Activated effector memory CD4-positive, alpha-beta T cell treated with Interleukin-2 at 50 U/mL for 16 hours (primary cell): ENCODE results near the gene ASB1.

Experiments used
- DNase-seq: peaks from one replicate; pipeline ENCODE4 v3.0.0-alpha.2; 2020

Gene ASB1

GRCh38 chr2:238446371-238446770 is 19.6 kb downstream of the ASB1 start:
- no peak for DNase-seq

DNA sequence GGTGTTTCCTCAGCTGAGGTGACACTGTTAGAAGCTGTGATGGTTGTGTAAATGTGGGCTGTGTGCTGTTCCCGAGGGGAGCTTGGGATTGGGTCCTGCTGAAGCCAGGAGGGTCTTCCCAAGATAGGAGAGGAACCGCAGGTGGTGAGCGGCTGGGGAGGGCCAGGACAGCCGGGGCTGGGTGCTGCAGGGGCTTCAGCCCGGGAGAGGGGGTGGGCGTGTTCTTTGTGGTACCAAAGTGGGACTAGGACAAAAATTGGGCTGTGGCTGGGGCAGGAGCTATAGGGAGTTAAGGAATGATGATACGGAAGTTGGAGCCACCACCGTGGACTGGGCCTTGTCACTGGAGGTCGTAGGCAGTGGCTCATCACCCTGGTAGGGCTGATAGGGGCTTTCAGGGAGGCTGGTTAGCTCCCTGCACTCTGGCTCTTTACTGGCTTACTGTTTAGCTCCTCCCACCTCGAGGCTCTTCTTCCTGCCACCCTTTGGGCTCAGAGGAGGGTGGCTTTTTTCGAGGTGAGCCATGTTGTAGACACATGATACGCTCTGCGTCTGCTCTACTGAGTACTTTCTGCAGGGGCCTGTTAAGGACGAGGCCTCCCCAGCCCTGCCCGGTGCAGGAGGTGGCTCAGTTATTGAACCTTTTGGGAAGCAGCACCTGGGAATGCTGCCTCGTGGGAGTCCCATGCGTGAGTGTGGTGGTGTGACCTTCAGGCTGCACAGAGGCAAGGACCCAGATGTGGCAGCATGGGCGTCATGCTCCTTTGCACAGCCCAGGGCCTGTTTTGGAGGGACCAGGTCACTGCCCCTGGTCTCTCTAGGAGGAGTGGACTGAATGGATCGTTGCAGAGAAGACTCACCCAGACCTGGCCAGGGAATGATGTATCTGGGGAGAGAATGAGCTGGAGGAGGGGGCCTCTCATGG is 21.6 kb downstream of the ASB1 start:
- no peak for DNase-seq

GRCh38 chr2:238449241-238449640 is 22.5 kb downstream of the ASB1 start:
- DNase-seq = no peak

- DNase-seq = no peak
Measured at GRCh38 chr2:238449909-238450417, 23.2 kb downstream of the ASB1 start.

DNA sequence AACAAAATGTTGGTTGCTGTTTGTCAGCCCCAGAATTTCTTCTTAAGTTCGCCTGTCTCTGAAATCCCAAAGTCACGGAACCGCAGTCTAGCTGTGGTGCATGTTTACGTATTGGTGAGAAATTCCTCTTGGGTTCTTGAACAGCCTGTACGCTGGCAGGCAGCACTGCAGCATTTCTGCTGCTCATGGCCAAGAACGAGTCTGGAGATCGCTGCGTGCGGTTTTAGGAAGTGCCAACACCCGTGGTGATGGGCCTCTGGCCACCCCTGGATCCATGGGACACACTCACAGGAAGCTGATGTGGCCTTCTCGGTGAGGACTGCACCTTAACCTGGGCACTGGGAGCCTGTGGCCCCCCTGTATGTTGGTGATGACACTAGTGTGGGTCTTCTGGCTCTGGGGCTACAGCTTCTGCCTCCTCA is 23.7 kb downstream of the ASB1 start:
- no peak for DNase-seq

DNA sequence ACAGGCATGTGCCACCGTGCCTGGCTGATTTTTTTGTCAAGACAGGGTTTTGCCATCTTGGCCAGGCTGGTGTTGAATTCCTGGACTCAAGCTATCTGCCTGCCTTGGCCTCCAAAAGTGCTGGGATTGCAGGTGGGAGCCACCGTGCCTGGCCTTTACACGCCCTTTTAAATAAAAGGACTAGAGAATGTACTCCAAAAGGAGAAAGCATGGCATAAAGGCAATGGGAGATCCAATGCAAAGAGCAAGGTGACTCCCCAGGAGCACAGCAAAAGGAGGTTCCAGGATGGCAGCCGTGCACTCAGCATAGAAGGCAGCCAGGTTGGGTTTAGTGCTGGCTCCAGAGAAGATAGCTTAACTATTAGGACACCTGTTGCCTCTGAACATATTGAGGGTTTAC is 27.1 kb downstream of the ASB1 start:
- DNase-seq = no peak

- DNase-seq = no peak
Measured at GRCh38 chr2:238456449-238456848, 29.7 kb downstream of the ASB1 start.

GRCh38 chr2:238456970-238457926 is 30.5 kb downstream of the ASB1 start:
- no peak for DNase-seq

DNA sequence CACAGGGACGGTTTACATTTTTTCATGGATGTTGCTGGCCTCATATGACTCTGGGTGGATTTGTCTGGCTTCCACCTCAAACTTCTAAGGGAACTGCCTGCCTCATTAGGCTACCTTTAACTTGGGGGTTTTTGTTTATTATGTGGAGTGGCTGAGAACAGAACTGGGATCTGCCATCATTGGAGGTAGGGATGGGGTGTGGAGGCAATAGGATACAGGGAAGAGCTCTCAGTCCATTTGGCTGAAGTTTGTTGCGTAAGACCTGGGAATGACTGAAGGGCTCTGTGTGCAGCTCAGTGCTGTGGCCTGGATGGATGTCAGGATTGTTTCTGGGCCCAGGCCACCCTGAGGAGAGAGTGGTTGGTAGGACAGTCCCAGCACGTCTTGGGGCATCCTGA is 31.2 kb downstream of the ASB1 start:
- DNase-seq = no peak

DNA sequence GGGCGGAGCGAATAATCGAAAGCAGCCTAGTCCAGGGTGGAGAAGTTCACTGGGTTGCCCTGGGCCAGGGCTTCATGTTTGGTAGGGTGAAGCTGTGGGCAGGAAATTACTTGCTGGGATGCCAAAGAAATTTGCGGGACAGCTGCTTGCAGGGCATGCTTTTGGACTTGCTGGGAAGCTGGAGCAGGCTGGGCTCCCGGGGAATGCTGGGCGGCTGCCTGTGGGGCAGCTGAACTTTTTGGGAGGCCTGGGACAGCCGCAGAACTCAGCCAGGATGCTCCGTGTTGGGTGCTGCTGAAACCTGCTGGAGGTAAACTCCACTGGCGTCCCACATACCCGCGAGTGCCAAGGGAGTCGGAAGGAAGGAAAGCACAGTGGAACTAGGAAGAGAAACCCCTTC is 31.9 kb downstream of the ASB1 start:
- no peak for DNase-seq

- DNase-seq = no peak
Measured at GRCh38 chr2:238459081-238459629, 32.4 kb downstream of the ASB1 start.

- DNase-seq = no peak
Measured at GRCh38 chr2:238461051-238461450, 34.3 kb downstream of the ASB1 start.

DNA sequence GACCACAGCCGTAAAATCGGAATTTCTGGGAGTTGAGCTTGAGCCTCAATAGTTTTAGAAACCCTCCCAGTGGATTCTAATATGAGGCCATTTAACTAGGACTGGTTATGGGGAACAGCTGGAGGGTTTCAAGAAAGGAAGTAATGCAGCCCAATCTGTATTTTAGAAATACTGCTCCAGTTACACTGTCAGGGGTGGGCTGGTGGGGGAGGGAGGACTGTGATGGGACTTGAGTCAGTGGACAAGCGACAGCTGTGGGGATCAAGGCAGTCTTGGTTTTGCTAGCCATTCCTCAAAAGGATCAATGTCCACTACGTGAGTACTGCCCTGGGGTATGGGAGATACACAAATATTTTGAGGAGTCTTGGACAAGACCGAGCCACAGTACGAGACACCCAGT is 34.8 kb downstream of the ASB1 start:
- DNase-seq = no peak

DNA sequence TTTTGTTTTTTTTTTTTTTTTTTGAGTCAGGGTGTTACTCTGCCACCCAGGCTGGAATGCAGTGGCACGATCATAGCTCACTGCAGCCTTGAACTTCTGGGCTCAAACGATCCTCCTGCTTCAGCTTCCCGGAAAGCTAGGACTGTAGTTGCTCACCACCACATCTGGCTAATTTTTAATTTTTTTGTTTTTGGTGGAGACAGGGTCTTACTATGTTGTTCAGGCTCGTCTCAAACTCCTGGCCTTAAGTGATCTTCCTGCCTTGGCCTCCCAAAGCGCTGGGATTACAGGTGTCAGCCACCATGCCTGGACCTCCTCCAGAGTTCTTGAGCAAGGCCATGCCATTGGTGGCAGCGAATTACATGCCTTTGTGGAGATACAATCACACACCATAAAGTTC is 35.2 kb downstream of the ASB1 start:
- DNase-seq = no peak

DNA sequence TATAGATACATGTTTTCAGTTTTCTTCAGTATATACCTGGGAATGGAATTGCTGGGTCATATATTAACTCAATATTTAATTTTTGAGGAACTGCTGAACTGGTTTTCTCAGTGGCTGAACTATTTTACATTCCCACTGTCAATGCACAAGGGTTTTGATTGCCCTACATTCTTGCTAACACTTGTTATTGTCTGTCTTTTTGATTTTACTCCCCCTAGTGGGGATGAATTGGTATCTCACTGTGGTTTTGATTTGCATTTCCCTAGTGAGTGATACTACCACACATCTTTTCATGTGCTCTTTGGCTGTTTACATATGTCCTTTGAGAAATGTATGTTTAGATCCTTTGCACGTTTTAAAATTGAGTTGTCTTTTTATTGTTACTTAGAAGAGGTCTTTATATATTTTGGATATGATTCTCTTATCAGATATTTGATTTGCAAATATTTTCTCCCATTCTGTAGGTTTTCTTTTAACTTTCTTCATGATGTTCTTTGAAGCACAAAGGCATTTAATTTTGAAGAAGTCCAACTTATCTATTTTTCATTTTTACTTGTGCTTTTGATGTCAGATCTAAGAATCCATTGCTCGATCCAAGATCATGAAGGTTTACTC is 36.2 kb downstream of the ASB1 start:
- DNase-seq = no peak

- DNase-seq = no peak
Measured at GRCh38 chr2:238464389-238464788, 37.7 kb downstream of the ASB1 start.

DNA sequence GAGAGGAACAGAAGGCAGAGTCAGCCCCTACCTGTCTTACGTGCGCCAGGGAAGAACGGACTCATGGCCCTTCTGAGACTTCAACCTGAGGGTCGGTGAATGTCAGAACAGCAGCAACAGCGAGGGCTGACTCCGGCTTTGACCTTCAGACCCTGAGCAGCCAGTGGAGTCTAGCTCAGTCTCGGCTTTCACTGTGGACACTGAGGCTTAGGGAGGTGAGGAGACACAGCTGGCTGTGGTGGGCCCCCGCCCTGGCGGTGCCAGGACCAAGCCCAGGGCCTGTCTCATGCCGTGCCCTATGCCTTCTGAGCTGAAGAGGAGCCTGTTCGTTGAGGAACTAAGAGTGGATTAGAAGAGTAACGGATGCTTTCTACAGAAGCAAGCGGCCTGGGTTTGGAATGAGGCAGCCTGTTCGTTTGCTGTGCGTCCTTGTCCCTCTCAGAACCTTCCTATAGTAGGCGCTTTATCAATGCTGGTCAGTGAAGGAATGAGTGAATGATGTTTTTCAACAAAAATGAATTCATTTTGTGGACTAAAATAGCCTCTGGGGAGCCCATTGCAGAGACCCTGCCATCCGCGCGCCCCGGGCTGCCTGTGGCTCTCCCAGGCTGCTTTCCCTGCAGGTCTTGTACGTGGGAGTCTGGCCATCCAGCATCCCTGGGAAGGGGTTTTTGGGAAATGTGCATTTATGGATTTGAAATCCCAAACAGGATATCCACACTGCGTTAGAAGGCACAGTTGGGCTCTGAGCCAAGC is 38.9 kb downstream of the ASB1 start:
- DNase-seq = no peak

DNA sequence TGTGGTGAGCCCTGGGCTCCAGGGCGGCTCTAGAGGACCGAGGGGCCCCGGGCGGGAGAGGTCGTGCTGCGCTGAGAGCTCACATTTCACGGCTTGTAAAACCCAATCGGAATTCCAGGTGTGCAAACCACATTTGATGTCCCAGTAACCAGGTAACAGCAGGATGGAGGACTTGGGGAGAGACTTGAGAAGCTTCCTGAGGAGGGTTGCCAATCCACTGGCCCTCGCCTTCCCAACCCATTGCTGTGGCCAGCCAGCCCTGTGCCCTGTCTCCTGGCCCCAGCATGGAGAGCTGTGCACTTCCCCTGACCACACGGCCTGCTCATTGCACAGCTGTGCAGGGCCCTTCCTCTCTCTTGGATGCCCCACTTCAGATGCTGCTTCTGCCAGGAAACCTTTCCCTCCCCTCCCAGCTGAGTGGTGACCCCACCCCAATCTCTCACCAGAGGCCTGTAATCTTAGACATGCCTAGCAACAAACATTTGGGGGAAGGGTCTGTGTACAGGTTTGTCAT is 39.6 kb downstream of the ASB1 start:
- DNase-seq = no peak

GRCh38 chr2:238467062-238467461 is 40.3 kb downstream of the ASB1 start:
- no peak for DNase-seq

DNA sequence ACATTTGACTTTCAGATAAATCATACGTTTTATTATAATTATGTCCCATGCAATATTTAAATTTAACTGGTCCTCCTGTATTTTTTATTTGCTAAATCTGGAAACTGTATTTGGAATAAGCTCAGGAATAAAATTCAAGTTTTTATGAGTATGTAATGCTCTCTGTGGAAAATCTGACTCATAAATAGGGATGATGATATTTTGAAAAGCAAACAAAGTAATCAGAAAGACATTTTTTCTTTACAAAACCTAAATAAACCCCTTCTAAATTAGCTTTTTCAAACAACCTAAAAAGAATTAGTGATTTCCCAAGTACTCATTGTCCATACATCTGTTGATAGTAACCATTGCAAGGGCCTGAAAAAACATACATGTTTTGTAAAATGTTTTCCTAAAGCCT is 41.1 kb downstream of the ASB1 start:
- no peak for DNase-seq

- DNase-seq = no peak
Measured at GRCh38 chr2:238469155-238469554, 42.4 kb downstream of the ASB1 start.

GRCh38 chr2:238473014-238473413 is 46.3 kb downstream of the ASB1 start:
- no peak for DNase-seq
